HepG2 (cell line): ENCODE results near the gene ANO2. TPM values are rescaled to one million over a fixed set of nuclear protein-coding genes. Genes with fewer than 3 reads are reported as not detected.

ENCODE experiments used
- ATAC-seq: fragments of 200-7000 bp; cut with Tn5 transposase; 3 replicates; pipeline ENCODE4 v1.9.1; 2020; ENCODE audit warnings: mild to moderate bottlenecking, moderate library complexity
- BruUV-seq: library from RNA; stranded (reverse); fragments of 400-500 nt; replicated peaks from 2 replicates; lab custom pipeline; 2021; lab: Mats Ljungman, UMichigan
- CTCF ChIA-PET: fragments of 300-600 bp; formaldehyde crosslinking; extraction: SDS; loops from one replicate; lab custom pipeline; 2021; ENCODE audit warnings: low total read pairs, inconsistent platforms, low intra/inter-chr PET ratio; lab: Yijun Ruan, JAX
- POLR2A ChIA-PET: fragments of 350-600 bp; sonication (Branson Sonifier 250); formaldehyde crosslinking; loops from one replicate; lab custom pipeline; 2020; ENCODE audit warnings: antibody characterized with exemption, inconsistent platforms; lab: Yijun Ruan, JAX
- DNase-seq: peaks from one replicate; pipeline ENCODE4 v3.0.0-alpha.2; 2015; ENCODE audit warnings: low spot score
- FAIRE-seq: peaks from 3 replicates; lab custom pipeline; 2011; peaks lifted over from hg19 to GRCh38; lab: Jason Lieb, UNC
- H2AFZ ChIP-seq: one replicate; pipeline ENCODE4 v1.6.1; 2011; ENCODE audit warnings: low read length, inconsistent platforms
- H3K27ac ChIP-seq: fragments of 300-600 bp; 3 replicates; pipeline ENCODE4 v1.8.0; 2011; ENCODE audit warnings: mixed run types, mild to moderate bottlenecking, mixed read lengths, low read length, inconsistent platforms; ENCODE audit not compliant: insufficient read depth; ENCODE audit errors: extremely low read length
- H3K27me3 ChIP-seq, 2 experiments: fragments of 200-600 bp in 1 of 2; 2 replicates in 1 of 2; 3 replicates in 1 of 2; pipeline versions ENCODE4 v1.6.0 to v1.8.0; 2011; ENCODE audit warnings: low read length in 2 of 2, mild to moderate bottlenecking in 2 of 2, moderate library complexity in 2 of 2, inconsistent platforms in 1 of 2; ENCODE audit not compliant: insufficient read depth in 2 of 2, control insufficient read depth in 1 of 2
- H3K36me3 ChIP-seq, 2 experiments: fragments of 200-600 bp in 1 of 2; replicated peaks in 1 of 2; 2 replicates in 1 of 2; 3 replicates in 1 of 2; pipeline versions ENCODE4 v1.5.1 to v1.8.0; 2011; ENCODE audit warnings: low read length in 2 of 2, inconsistent platforms in 1 of 2; ENCODE audit not compliant: insufficient read depth in 2 of 2, control insufficient read depth in 1 of 2
- H3K4me1 ChIP-seq: 2 replicates; pipeline ENCODE4 v1.5.1; 2012; ENCODE audit warnings: low read length, inconsistent platforms; ENCODE audit not compliant: insufficient read depth
- H3K4me2 ChIP-seq: 2 replicates; pipeline ENCODE4 v1.6.0; 2011; ENCODE audit warnings: low read depth, low read length, inconsistent platforms
- H3K4me3 ChIP-seq, 3 experiments: fragments of 200-600 bp in 1 of 3; sonication (generic), shearing (Covaris generic) in 1 of 3; replicated peaks in 1 of 3; 2 replicates each; pipeline ENCODE4 v1.5.1; 2011 to 2016; ENCODE audit warnings: low read length in 3 of 3, inconsistent platforms in 2 of 3, low read depth in 2 of 3, mild to moderate bottlenecking in 2 of 3, control low read depth in 1 of 3, mixed read lengths in 1 of 3; ENCODE audit not compliant: insufficient read depth in 1 of 3
- H3K79me2 ChIP-seq: one replicate; pipeline ENCODE4 v1.6.1; 2011; ENCODE audit warnings: low read length, inconsistent platforms; ENCODE audit not compliant: insufficient read depth
- H3K9ac ChIP-seq: 2 replicates; pipeline ENCODE4 v1.6.0; 2011; ENCODE audit warnings: mild to moderate bottlenecking, low read depth, low read length, inconsistent platforms; ENCODE audit not compliant: insufficient read depth
- H3K9me3 ChIP-seq: 2 replicates; pipeline ENCODE4 v1.5.1; 2012; ENCODE audit warnings: mild to moderate bottlenecking, low read length
- H4K20me1 ChIP-seq: 2 replicates; pipeline ENCODE4 v1.6.0; 2011; ENCODE audit warnings: inconsistent platforms, mild to moderate bottlenecking, low read length, moderate library complexity; ENCODE audit not compliant: insufficient read depth
- BHLHE40 ChIP-seq: IDR thresholded peaks from 2 replicates; pipeline ENCODE4 v1.6.1; 2011; ENCODE audit warnings: low read length, improper control_type of control experiment
- FOXP1 ChIP-seq, 2 experiments: fragments of 450-650 bp in 1 of 2; IDR thresholded peaks; 2 replicates each; pipeline ENCODE4 v1.6.1; 2017 to 2018; ENCODE audit warnings: antibody characterized with exemption in 1 of 2
- IKZF4 ChIP-seq: sonication (generic); formaldehyde crosslinking; IDR thresholded peaks from 2 replicates; pipeline ENCODE4 v1.5.1; 2020; ENCODE audit warnings: borderline replicate concordance, mild to moderate bottlenecking, low read depth, missing genetic modification reagents; ENCODE audit errors: not compliant biosample characterization
- KAT8 ChIP-seq: IDR thresholded peaks from 2 replicates; pipeline ENCODE4 v1.6.1; 2016; ENCODE audit warnings: missing genetic modification reagents, missing compliant biosample characterization
- NFRKB ChIP-seq: fragments of 450-650 bp; IDR thresholded peaks from 2 replicates; pipeline ENCODE4 v1.6.1; 2017
- RBFOX2 ChIP-seq: fragments of 200-400 bp; formaldehyde crosslinking; IDR thresholded peaks from 2 replicates; pipeline ENCODE4 v1.6.1; 2017; ENCODE audit warnings: low read depth, mild to moderate bottlenecking, low read length
- TARDBP ChIP-seq: sonication (generic); formaldehyde crosslinking; IDR thresholded peaks from 2 replicates; pipeline ENCODE4 v1.8.0; 2022; ENCODE audit warnings: mild to moderate bottlenecking, missing genetic modification reagents
- ZNF326 ChIP-seq: sonication (generic); formaldehyde crosslinking; IDR thresholded peaks from 2 replicates; pipeline ENCODE4 v1.4.0; 2020; ENCODE audit warnings: missing genetic modification reagents, borderline replicate concordance
- ZNF720 ChIP-seq: sonication (generic); formaldehyde crosslinking; IDR thresholded peaks from 2 replicates; pipeline ENCODE4 v1.4.0; 2020; ENCODE audit warnings: missing genetic modification reagents
- WGBS: methylation state at CpG from one replicate; pipeline ENCODE4 v1.1.6; 2017; ENCODE audit warnings: low lambda C conversion rate; 5-methylcytosine and 5-hydroxymethylcytosine counted together
- in situ Hi-C: cut with HindIII; loops from 2 replicates; pipeline ENCODE4 v1.10.0; 2017; ENCODE audit warnings: low pct_unique_long_range_greater_than_20kb; ENCODE audit not compliant: extremely low pct_ligation_motif_present
- intact Hi-C: fragments of 100-400 bp; cut with micrococcal nuclease; formaldehyde crosslinking; loops from one replicate; pipeline ENCODE4 v1.10.0; 2022; ENCODE audit not compliant: unreplicated experiment
- polyA plus RNA-seq, 8 experiments: library from polyadenylated mRNA; depleted of rRNA in 3 of 8; stranded (reverse) in 7 of 8; unstranded in 1 of 8; fragments of >200 nt; fragmentation: Illumina TruSeq in 4 of 8; extraction: Trizol in 4 of 8; gene quantifications; 2 replicates each; pipeline versions ENCODE4 v1.2.1 to v1.2.3, GENCODE V29; 2011 to 2016; ENCODE audit warnings: low read depth in 4 of 8, missing spikeins in 1 of 8, mixed read lengths in 1 of 8; ENCODE audit not compliant: insufficient read depth in 1 of 8
- total RNA-seq, 5 experiments: library from RNA; depleted of rRNA; stranded (reverse); fragments of >200 nt; fragmentation: Illumina TruSeq; extraction: Trizol; gene quantifications; 2 replicates each; pipeline ENCODE4 v1.2.3, GENCODE V29; 2016; ENCODE audit warnings: low read depth in 1 of 5
- TF ChIP-seq, protein P1 (sequence below): sonication (generic); formaldehyde crosslinking; IDR thresholded peaks from 2 replicates; pipeline ENCODE4 v1.4.0; 2020; ENCODE audit warnings: missing genetic modification reagents, borderline replicate concordance
- TF ChIP-seq, protein P2 (sequence below): sonication (generic); formaldehyde crosslinking; IDR thresholded peaks from 2 replicates; pipeline ENCODE4 v1.9.0; 2021; ENCODE audit warnings: missing genetic modification reagents, mild to moderate bottlenecking, borderline replicate concordance
- TF ChIP-seq, protein P3 (sequence below): fragments of 450-650 bp; IDR thresholded peaks from 2 replicates; pipeline ENCODE4 v1.6.1; 2016

The ANO2 gene
- total and polyA plus RNA-seq, 2 of the 13 experiments (the other 11 are each of a cell fraction or from before 2014, with no cell fraction given), result 0.18 TPM; not detected in 1

DNA sequence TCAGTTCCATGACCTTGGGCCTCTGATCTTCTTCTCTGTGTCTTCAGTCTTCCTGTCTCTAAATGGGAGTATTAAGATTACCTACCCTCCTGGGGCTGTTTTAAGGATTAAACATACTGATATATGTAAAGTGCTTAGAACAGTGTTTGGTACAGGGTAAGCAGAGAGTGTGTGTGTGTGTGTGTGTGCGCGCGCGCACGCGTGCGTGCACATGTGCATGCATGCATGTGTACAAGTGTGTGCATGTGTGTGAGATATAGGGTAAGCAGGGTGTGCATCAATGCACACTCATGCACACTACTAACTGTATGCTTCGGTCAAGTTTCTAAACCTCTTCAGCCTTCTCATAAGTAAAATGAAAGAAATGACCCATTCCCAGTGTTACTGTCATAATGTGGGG is 316.6 kb downstream of the ANO2 start:
- in situ Hi-C loops, result no loop called here
- FAIRE-seq, result no peak

DNA sequence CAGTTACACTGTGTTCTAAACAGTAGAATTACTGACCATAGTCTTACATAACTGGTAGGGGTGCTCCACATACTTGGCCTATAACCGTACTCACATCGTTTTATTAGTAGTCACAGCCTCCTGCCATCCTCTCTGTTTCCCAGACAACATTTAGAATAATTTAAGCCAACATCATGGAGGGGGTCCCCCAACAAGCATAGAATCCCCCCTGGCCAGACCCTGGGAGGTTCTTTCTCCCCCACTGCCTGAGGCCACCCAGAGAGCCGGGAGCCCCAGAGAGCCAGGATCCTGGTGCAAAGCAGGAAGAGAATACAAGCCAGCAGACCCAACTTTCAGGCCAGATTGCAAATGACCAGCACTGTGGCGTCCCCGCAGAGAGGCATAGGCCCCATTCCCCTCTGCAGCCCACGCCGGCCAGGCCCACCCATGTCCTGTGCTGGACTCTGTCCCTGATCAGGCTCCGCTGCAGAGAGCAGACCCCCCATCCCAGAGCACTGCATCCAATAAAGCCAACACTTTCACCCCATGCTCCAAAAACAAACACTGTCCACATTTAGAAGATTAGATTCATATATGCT is 317.9 kb downstream of the ANO2 start:
- Histone ChIP-seq H3K4me3 (no peak overlapping the region), H3K79me2 (no peaks in the 10 kb centered on the region), H3K4me2 (no peak overlapping the region), H3K27ac (no peak overlapping the region), H3K9ac (no peak overlapping the region), H4K20me1 (no peaks in the 10 kb centered on the region), H3K9me3 (no peaks in the 10 kb centered on the region), H3K36me3 (no peaks in the 10 kb centered on the region), H2AFZ (no peak overlapping the region), H3K4me1 (no peaks in the 10 kb centered on the region), H3K27me3 (peaks cover 1 to 19% of the 10 kb centered on the region in 2 experiments; a peak in 2 of 5 replicates)
- ChIA-PET CTCF (no interaction called here), POLR2A (no interaction called here)
- no peak for DNase-seq
- intact Hi-C loops (no loop called here), in situ Hi-C loops (no loop called here)
- 36% methylated on average over 2 of the region's 8 CpGs for WGBS
- no peak for ATAC-seq
- BruUV-seq, result no TSS peak
- FAIRE-seq, result no peak
- TF ChIP-seq, protein P1, sequence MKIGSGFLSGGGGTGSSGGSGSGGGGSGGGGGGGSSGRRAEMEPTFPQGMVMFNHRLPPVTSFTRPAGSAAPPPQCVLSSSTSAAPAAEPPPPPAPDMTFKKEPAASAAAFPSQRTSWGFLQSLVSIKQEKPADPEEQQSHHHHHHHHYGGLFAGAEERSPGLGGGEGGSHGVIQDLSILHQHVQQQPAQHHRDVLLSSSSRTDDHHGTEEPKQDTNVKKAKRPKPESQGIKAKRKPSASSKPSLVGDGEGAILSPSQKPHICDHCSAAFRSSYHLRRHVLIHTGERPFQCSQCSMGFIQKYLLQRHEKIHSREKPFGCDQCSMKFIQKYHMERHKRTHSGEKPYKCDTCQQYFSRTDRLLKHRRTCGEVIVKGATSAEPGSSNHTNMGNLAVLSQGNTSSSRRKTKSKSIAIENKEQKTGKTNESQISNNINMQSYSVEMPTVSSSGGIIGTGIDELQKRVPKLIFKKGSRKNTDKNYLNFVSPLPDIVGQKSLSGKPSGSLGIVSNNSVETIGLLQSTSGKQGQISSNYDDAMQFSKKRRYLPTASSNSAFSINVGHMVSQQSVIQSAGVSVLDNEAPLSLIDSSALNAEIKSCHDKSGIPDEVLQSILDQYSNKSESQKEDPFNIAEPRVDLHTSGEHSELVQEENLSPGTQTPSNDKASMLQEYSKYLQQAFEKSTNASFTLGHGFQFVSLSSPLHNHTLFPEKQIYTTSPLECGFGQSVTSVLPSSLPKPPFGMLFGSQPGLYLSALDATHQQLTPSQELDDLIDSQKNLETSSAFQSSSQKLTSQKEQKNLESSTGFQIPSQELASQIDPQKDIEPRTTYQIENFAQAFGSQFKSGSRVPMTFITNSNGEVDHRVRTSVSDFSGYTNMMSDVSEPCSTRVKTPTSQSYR (CRISPR knock-in tag), result no peak
- TF ChIP-seq RBFOX2, result no peak
- no peak for TF ChIP-seq TARDBP (CRISPR knock-in tag)
- TF ChIP-seq ZNF720 (CRISPR knock-in tag), result no peak
- no peak for TF ChIP-seq IKZF4
- TF ChIP-seq BHLHE40, result no peak
- no peak for TF ChIP-seq NFRKB
- TF ChIP-seq KAT8, result no peak
- no peak for TF ChIP-seq ZNF326 (CRISPR knock-in tag)
- TF ChIP-seq FOXP1 (IDR thresholded peaks at IDR 0.05), result no peak
- TF ChIP-seq FOXP1 (CRISPR knock-in tag; IDR thresholded peaks at IDR 0.05), result no peak

More for the DNA sequence above, 316.6 kb downstream of the ANO2 start:
- WGBS, result 83% methylated on average over 8 of the region's 8 CpGs
- no peak overlapping the region for H3K9ac ChIP-seq
- H3K4me1 ChIP-seq, result no peaks in the 10 kb centered on the region
- H3K79me2 ChIP-seq, result no peaks in the 10 kb centered on the region
- no peak overlapping the region for H3K4me3 ChIP-seq
- intact Hi-C loops, result no loop called here
- DNase-seq (no peak), ATAC-seq (no peak)
- peaks cover under 1 to 23% of the 10 kb centered on the region in 2 experiments; a peak in 2 of 5 replicates for H3K27me3 ChIP-seq
- no peaks in the 10 kb centered on the region for H4K20me1 ChIP-seq
- no TSS peak for BruUV-seq
- no peak overlapping the region for H3K4me2 ChIP-seq
- H3K36me3 ChIP-seq, result no peaks in the 10 kb centered on the region
- no peaks in the 10 kb centered on the region for H3K9me3 ChIP-seq
- no peak overlapping the region for H3K27ac ChIP-seq
- ChIA-PET CTCF (no interaction called here), POLR2A (no interaction called here)
- TF ChIP-seq, protein P2, sequence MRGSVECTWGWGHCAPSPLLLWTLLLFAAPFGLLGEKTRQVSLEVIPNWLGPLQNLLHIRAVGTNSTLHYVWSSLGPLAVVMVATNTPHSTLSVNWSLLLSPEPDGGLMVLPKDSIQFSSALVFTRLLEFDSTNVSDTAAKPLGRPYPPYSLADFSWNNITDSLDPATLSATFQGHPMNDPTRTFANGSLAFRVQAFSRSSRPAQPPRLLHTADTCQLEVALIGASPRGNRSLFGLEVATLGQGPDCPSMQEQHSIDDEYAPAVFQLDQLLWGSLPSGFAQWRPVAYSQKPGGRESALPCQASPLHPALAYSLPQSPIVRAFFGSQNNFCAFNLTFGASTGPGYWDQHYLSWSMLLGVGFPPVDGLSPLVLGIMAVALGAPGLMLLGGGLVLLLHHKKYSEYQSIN, result no peak
- TF ChIP-seq, protein P3, sequence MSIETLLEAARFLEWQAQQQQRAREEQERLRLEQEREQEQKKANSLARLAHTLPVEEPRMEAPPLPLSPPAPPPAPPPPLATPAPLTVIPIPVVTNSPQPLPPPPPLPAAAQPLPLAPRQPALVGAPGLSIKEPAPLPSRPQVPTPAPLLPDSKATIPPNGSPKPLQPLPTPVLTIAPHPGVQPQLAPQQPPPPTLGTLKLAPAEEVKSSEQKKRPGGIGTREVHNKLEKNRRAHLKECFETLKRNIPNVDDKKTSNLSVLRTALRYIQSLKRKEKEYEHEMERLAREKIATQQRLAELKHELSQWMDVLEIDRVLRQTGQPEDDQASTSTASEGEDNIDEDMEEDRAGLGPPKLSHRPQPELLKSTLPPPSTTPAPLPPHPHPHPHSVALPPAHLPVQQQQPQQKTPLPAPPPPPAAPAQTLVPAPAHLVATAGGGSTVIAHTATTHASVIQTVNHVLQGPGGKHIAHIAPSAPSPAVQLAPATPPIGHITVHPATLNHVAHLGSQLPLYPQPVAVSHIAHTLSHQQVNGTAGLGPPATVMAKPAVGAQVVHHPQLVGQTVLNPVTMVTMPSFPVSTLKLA, result 0 out of 2 replicates have a peak, but pooled peaks have one; percentile 11
- no peak overlapping the region for H2AFZ ChIP-seq
